Activated CD8-positive, alpha-beta T cell treated with anti-CD3 and anti-CD28 coated beads, Interleukin-2, amount 10 ng/mL, durations not matched to agents 7 days and 5 days (primary cell): Measurements from ENCODE around the gene FLVCR1. TPM values are rescaled to one million over a fixed set of nuclear protein-coding genes. Genes with fewer than 3 reads are reported as not detected.

ENCODE experiments used
- ATAC-seq: fragments of 150-1000 bp; cut with Tn5 transposase; one replicate; pipeline ENCODE4 v1.10.0; 2021; ENCODE audit warnings: moderate library complexity
- CTCF ChIA-PET: fragments of 350-600 bp; sonication (Branson Sonifier 250); formaldehyde crosslinking; loops from one replicate; lab custom pipeline; 2021; ENCODE audit warnings: antibody characterized with exemption; lab: Charles Lee
- POLR2A ChIA-PET: fragments of 350-600 bp; sonication (Branson Sonifier 250); formaldehyde crosslinking; loops from one replicate; lab custom pipeline; 2021; ENCODE audit warnings: antibody characterized with exemption; lab: Charles Lee
- DNase-seq: peaks from one replicate; pipeline ENCODE4 v3.0.0-alpha.2; 2020
- H3K27ac Mint-ChIP-seq: one replicate; pipeline ENCODE4 v1.8.0; 2021; ENCODE audit warnings: mild to moderate bottlenecking, mixed read lengths
- H3K27me3 Mint-ChIP-seq: one replicate; pipeline ENCODE4 v1.8.0; 2021; ENCODE audit warnings: low read depth, mixed read lengths
- H3K36me3 Mint-ChIP-seq: one replicate; pipeline ENCODE4 v1.8.0; 2021; ENCODE audit warnings: low read depth, mixed read lengths
- H3K4me1 Mint-ChIP-seq: one replicate; pipeline ENCODE4 v1.8.0; 2021; ENCODE audit warnings: low read depth, mixed read lengths
- H3K4me3 Mint-ChIP-seq: one replicate; pipeline ENCODE4 v1.8.0; 2021; ENCODE audit warnings: mild to moderate bottlenecking, mixed read lengths
- H3K9me3 Mint-ChIP-seq: one replicate; pipeline ENCODE4 v1.8.0; 2022; ENCODE audit warnings: mixed read lengths; ENCODE audit not compliant: insufficient read depth
- total RNA-seq, 2 experiments: library from RNA; stranded (reverse); gene quantifications; one replicate each; pipeline ENCODE4 v1.2.3, GENCODE V29; 2021

The FLVCR1 gene
- total RNA-seq, result 10 to 100 TPM; 11.7 to 12.6 TPM

DNA sequence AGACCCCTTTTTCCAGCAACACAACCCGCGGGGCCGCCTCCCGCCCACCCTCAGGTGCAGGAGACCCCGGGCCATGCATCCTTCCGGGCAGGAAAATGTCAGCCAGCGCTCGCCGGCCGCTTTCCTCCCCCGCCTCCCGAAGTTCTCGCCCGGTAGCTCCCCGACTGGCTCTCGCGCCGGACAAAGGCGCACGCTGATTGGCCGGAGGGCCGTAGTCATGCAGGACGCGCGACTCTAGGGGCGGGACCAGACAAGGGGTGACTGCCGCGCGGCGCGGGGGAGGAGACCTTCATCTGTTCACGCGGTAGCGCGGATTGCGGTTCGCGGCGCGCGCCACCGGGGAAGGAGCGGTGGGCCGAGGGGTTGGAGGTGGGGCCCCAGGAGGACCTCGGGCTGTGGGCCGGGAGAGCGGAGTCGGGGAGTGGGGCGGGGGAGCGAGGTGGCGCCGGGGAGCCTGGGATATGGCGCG, at the start of gene FLVCR1:
FLVCR1 (plus strand) TSS at position 284 of the 469 bp plus-strand sequence; CDS start at position 462, 178 bp downstream.
- POLR2A ChIA-PET, result interaction anchor here (0.6 to 1.0 kb wide), 5 partner anchors 24 to 158 kb away, joined by 3 to 7 read pairs (median 3); no protein-coding TSS in a partner anchor
- Mint-ChIP-seq H3K27ac (peak within 1 kb of the TSS; percentile 98), H3K4me1 (peaks cover 22% of the 10 kb centered on the region), H3K36me3 (peaks cover 20% of the 10 kb centered on the region), H3K27me3 (no peaks in the 10 kb centered on the region), H3K9me3 (no peaks in the 10 kb centered on the region), H3K4me3 (peak within 1 kb of the TSS; percentile 91)
- DNase-seq, result peak; percentile 97
- peak; percentile 99 for ATAC-seq
- CTCF ChIA-PET, result interaction anchor here (1.0 to 1.5 kb wide), 5 partner anchors 10 to 402 kb away, joined by 3 to 5 read pairs (median 4); partner anchors contain the start of gene SPATA45

- CTCF ChIA-PET, result interaction anchor here (0.6 to 2.0 kb wide), 17 partner anchors 9 to 308 kb away, joined by 3 to 9 read pairs (median 3); partner anchors contain the start of genes FLVCR1, NSL1, SPATA45 and TATDN3
- H3K36me3 Mint-ChIP-seq, result no peaks in the 10 kb centered on the region
- no peak for ATAC-seq
- H3K9me3 Mint-ChIP-seq, result no peaks in the 10 kb centered on the region
- peak; percentile 30 for DNase-seq
- H3K4me3 Mint-ChIP-seq, result no peak overlapping the region
- H3K4me1 Mint-ChIP-seq, result peaks cover 3% of the 10 kb centered on the region
- POLR2A ChIA-PET, result no interaction called here
- H3K27ac Mint-ChIP-seq, result no peak overlapping the region
- no peaks in the 10 kb centered on the region for H3K27me3 Mint-ChIP-seq
Observed at GRCh38 chr1:212814537-212815334, 43.3 kb upstream of the FLVCR1 start.

GRCh38 chr1:212816567-212817278, 41.4 kb upstream of the FLVCR1 start:
- Mint-ChIP-seq H3K36me3 (no peaks in the 10 kb centered on the region), H3K4me3 (no peak overlapping the region), H3K9me3 (no peaks in the 10 kb centered on the region), H3K27ac (no peak overlapping the region), H3K4me1 (peaks cover 4% of the 10 kb centered on the region), H3K27me3 (peaks cover 3% of the 10 kb centered on the region)
- ATAC-seq, result no peak
- CTCF ChIA-PET, result no interaction called here
- no peak for DNase-seq
- POLR2A ChIA-PET, result interaction anchor here (0.5 kb wide), 1 partner anchor 355 kb away, joined by 8 read pairs; no protein-coding TSS in a partner anchor

DNA sequence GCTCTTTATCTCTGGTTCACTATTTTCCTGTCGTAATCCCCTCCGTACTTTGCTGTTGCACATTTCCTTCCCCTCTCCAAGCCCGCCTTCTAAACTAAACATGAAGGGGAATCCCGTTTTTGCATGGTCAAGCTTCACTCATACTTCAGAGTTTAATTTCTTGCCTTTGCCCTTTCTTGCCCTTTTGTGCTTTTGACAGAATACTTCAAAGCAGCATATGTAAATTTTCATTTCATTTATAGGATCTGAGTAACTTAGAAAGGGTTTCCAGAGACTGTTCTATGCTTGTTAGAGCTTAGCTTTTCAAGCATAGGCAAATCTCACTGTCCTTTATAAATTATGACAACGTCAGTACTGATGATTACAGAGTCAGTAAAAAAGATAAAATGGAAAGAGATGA, 38.3 kb upstream of the FLVCR1 start:
- CTCF ChIA-PET, result no interaction called here
- H3K27me3 Mint-ChIP-seq, result peaks cover 3% of the 10 kb centered on the region
- peaks cover 8% of the 10 kb centered on the region for H3K9me3 Mint-ChIP-seq
- peaks cover 2% of the 10 kb centered on the region for H3K36me3 Mint-ChIP-seq
- POLR2A ChIA-PET, result no interaction called here
- H3K4me3 Mint-ChIP-seq, result no peak overlapping the region
- peaks cover 4% of the 10 kb centered on the region for H3K4me1 Mint-ChIP-seq
- DNase-seq, result no peak
- H3K27ac Mint-ChIP-seq, result no peak overlapping the region
- ATAC-seq, result no peak

- H3K9me3 Mint-ChIP-seq, result peaks cover 18% of the 10 kb centered on the region
- ChIA-PET POLR2A (no interaction called here), CTCF (no interaction called here)
- DNase-seq (no peak), ATAC-seq (no peak)
- peaks cover 4% of the 10 kb centered on the region for H3K4me1 Mint-ChIP-seq
- H3K27ac Mint-ChIP-seq, result no peak overlapping the region
- H3K27me3 Mint-ChIP-seq, result peaks cover 3% of the 10 kb centered on the region
- H3K36me3 Mint-ChIP-seq, result peaks cover 2% of the 10 kb centered on the region
- H3K4me3 Mint-ChIP-seq, result no peak overlapping the region
Observed at GRCh38 chr1:212820969-212821368, 37.1 kb upstream of the FLVCR1 start.

DNA sequence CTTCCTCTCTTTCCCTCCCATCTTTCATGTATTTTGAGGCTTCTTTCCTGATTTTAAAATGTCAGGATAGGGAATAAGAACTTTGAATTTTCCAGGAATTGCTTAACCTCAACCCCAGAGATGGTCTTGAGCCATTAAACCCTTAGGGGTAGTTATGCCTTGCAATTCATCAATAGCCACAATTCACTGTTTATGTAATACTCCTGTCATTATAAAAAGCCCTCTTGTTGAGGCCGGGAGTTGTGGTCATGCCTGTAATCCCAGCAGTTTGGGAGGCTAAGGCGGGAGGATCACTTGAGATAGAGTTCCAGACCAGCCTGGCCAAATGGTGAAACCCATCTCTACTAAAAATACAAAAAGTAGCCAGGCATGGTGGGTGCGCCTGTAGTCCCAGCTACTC, 35.1 kb upstream of the FLVCR1 start:
- H3K27me3 Mint-ChIP-seq, result peaks cover 8% of the 10 kb centered on the region
- no peak overlapping the region for H3K27ac Mint-ChIP-seq
- no peak overlapping the region for H3K4me3 Mint-ChIP-seq
- ChIA-PET POLR2A (no interaction called here), CTCF (interaction anchor here (0.7 kb wide), 1 partner anchor 8 kb away, joined by 3 read pairs; no protein-coding TSS in a partner anchor)
- no peak for DNase-seq
- H3K9me3 Mint-ChIP-seq, result peaks cover 22% of the 10 kb centered on the region
- H3K4me1 Mint-ChIP-seq, result peaks cover 4% of the 10 kb centered on the region
- H3K36me3 Mint-ChIP-seq, result peaks cover 2% of the 10 kb centered on the region
- ATAC-seq, result no peak

- POLR2A ChIA-PET, result no interaction called here
- H3K4me3 Mint-ChIP-seq, result no peak overlapping the region
- ATAC-seq (no peak), DNase-seq (no peak)
- H3K27me3 Mint-ChIP-seq, result peaks cover 8% of the 10 kb centered on the region
- peaks cover 2% of the 10 kb centered on the region for H3K36me3 Mint-ChIP-seq
- CTCF ChIA-PET, result no interaction called here
- H3K9me3 Mint-ChIP-seq, result peaks cover 22% of the 10 kb centered on the region
- no peak overlapping the region for H3K27ac Mint-ChIP-seq
- peaks cover 4% of the 10 kb centered on the region for H3K4me1 Mint-ChIP-seq
Observed at GRCh38 chr1:212824201-212824600, 33.9 kb upstream of the FLVCR1 start.

- H3K9me3 Mint-ChIP-seq, result peaks cover 22% of the 10 kb centered on the region
- no peak overlapping the region for H3K27ac Mint-ChIP-seq
- CTCF ChIA-PET, result no interaction called here
- DNase-seq, result no peak
- peaks cover 2% of the 10 kb centered on the region for H3K36me3 Mint-ChIP-seq
- no peaks in the 10 kb centered on the region for H3K4me1 Mint-ChIP-seq
- ATAC-seq, result no peak
- H3K27me3 Mint-ChIP-seq, result peaks cover 5% of the 10 kb centered on the region
- no peak overlapping the region for H3K4me3 Mint-ChIP-seq
- POLR2A ChIA-PET, result no interaction called here
Observed at GRCh38 chr1:212825798-212826452, 32.1 kb upstream of the FLVCR1 start.

DNA sequence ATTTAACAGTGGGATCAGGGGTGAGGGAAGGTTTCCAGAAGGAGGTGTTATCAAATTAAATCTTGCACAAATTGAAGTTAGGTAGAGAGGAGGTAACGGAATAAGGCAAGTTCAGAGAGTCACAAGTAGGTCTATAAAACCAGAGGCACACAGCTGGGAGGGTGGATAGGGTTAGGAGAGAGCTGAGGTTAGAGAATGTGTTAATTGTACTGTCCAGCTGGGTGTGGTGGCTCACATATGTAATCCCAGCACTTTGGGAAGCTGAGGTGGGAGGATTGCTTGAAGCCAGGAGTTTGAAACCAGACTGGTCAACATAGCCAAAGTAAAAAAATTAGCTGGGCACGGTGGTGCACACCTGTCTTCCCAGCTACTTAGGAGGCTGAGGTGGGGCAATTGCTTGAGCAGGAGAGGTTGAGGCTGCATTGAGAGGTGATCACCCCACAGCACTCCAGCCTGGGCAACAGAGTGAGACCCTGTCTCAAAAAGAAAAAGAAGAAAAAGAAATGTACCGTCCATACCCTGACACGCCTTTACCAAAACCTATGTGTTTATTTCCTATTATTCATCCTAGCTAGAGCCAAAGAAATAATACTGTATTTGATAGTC, 30.8 kb upstream of the FLVCR1 start:
- H3K27ac Mint-ChIP-seq, result no peak overlapping the region
- ATAC-seq (no peak), DNase-seq (no peak)
- H3K4me3 Mint-ChIP-seq, result no peak overlapping the region
- peaks cover 22% of the 10 kb centered on the region for H3K9me3 Mint-ChIP-seq
- no peaks in the 10 kb centered on the region for H3K4me1 Mint-ChIP-seq
- CTCF ChIA-PET, result interaction anchor here (1.0 kb wide), 1 partner anchor 12 kb away, joined by 5 read pairs; no protein-coding TSS in a partner anchor
- H3K27me3 Mint-ChIP-seq, result peaks cover 5% of the 10 kb centered on the region
- peaks cover 2% of the 10 kb centered on the region for H3K36me3 Mint-ChIP-seq
- POLR2A ChIA-PET, result no interaction called here

DNA sequence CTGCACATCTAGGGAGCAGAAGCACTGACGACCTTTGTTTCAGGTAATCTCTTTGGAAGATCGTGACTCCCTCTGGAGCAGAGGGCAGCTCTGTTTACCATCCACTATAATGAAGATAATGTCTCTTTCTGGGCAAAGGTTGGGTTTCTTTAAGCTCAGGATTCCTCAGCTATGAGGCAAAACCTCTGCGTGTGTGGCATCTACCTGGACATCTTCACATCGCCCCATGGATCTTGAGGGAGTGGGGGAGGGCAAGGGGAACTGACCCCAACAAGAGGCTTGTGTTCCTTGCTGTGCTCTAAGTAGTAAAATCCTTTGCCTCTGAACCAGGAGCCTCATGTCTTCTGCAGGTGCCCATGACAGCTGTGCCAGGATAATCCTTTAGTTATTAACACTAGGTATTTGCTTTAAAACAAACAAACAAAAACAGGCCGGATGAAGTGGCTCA, 30.2 kb upstream of the FLVCR1 start:
- peaks cover 22% of the 10 kb centered on the region for H3K9me3 Mint-ChIP-seq
- H3K27me3 Mint-ChIP-seq, result peaks cover 5% of the 10 kb centered on the region
- ChIA-PET POLR2A (no interaction called here), CTCF (interaction anchor here (1.0 kb wide), 1 partner anchor 13 kb away, joined by 5 read pairs; no protein-coding TSS in a partner anchor)
- no peak for ATAC-seq
- H3K4me3 Mint-ChIP-seq, result no peak overlapping the region
- peaks cover 2% of the 10 kb centered on the region for H3K36me3 Mint-ChIP-seq
- no peak for DNase-seq
- no peak overlapping the region for H3K27ac Mint-ChIP-seq
- no peaks in the 10 kb centered on the region for H3K4me1 Mint-ChIP-seq

DNA sequence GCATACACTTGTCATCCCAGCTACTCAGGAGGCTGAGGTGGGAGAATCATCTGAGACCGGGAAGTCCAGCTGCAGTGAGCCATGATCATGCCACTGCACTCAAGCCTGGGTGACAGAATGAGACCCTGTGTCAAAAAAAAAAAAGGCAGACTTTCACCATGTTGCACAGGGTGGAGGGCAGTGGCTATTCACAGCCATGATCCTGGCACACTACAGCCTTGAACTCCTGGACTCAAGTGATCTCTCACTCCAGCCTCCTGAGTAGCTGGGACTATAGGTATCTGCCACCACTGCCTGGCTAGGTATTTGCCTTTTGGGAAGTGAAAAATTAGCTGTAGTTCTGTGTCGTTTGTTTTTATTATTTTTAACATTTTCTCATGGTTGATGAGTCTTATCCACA, 29.7 kb upstream of the FLVCR1 start:
- peaks cover 22% of the 10 kb centered on the region for H3K9me3 Mint-ChIP-seq
- no peak overlapping the region for H3K4me3 Mint-ChIP-seq
- CTCF ChIA-PET, result interaction anchor here (1.5 kb wide), 1 partner anchor 10 kb away, joined by 3 read pairs; no protein-coding TSS in a partner anchor
- DNase-seq (no peak), ATAC-seq (no peak)
- H3K36me3 Mint-ChIP-seq, result peaks cover 2% of the 10 kb centered on the region
- peaks cover 5% of the 10 kb centered on the region for H3K27me3 Mint-ChIP-seq
- H3K4me1 Mint-ChIP-seq, result no peaks in the 10 kb centered on the region
- H3K27ac Mint-ChIP-seq, result no peak overlapping the region
- POLR2A ChIA-PET, result no interaction called here
